Measurements from ENCODE around the gene SERGEF.
"Not testable (repeated sequence)": the region's sequence is repeated elsewhere in the genome, so short reads cannot be mapped to it uniquely, and the experiment has no call there.

Gene SERGEF

GRCh38 chr11:18000760-18001159 is 12.1 kb downstream of the SERGEF start:
- Histone ChIP-seq H3K27me3 (ENCODE audit: insufficient read depth, poor library complexity, severe bottlenecking) (no peaks in the 10 kb centered on the region), H3K27ac (replicated peaks) (no peak overlapping the region), H3K4me3 (replicated peaks; ENCODE audit: insufficient read depth, low read length) (no peak overlapping the region)
- DNase-seq (ENCODE audit: low read depth in 1 of 2, low spot score in 1 of 2): no peak
- TF ChIP-seq POLR2AphosphoS5 (IDR thresholded peaks at IDR 0.05; ENCODE audit: low read depth) (no peak), REST (IDR thresholded peaks at IDR 0.05; ENCODE audit: insufficient replicate concordance, low read depth) (no peak), CTCF (IDR thresholded peaks at IDR 0.05; ENCODE audit: insufficient read depth, low read length) (no peak), GABPA (IDR thresholded peaks at IDR 0.05; ENCODE audit: low read depth) (no peak), SPI1 (IDR thresholded peaks at IDR 0.05; ENCODE audit: borderline replicate concordance, low read depth) (no peak)

DNA sequence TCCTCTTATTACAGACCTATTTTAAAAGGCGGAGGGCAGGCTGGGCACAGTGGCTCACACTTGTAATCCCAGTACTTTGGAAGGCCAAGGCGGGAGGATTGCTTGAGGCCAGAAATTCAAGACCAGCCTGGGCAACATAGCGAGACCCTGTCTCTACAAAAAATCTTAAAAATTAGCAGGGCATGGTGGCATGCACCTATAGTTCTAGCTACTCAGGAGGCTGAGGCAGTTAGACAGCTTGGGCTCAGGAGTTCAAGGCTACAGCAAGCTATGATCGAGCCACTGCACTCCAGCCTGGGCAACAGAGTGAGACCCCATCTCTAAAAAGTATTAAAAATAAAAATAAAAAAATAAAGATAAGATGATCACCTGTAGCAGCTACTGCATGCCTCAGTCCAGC is 12.7 kb downstream of the SERGEF start:
- not testable (repeated sequence) for H3K27ac ChIP-seq (replicated peaks); DNase-seq (ENCODE audit: low read depth in 1 of 2, low spot score in 1 of 2)

GRCh38 chr11:17992916-17993315 is 19.9 kb downstream of the SERGEF start:
- Histone ChIP-seq H3K4me3 (replicated peaks; ENCODE audit: insufficient read depth, low read length) (no peak overlapping the region), H3K27ac (replicated peaks) (no peak overlapping the region), H3K27me3 (ENCODE audit: insufficient read depth, poor library complexity, severe bottlenecking) (no peaks in the 10 kb centered on the region)
- TF ChIP-seq CTCF (IDR thresholded peaks at IDR 0.05; ENCODE audit: insufficient read depth, low read length) (no peak), POLR2AphosphoS5 (IDR thresholded peaks at IDR 0.05; ENCODE audit: low read depth) (no peak), SPI1 (IDR thresholded peaks at IDR 0.05; ENCODE audit: borderline replicate concordance, low read depth) (no peak), GABPA (IDR thresholded peaks at IDR 0.05; ENCODE audit: low read depth) (no peak), REST (IDR thresholded peaks at IDR 0.05; ENCODE audit: insufficient replicate concordance, low read depth) (no peak)
- DNase-seq (ENCODE audit: low read depth in 1 of 2, low spot score in 1 of 2): no peak

More for the DNA sequence above, 12.7 kb downstream of the SERGEF start:
- H3K4me3 ChIP-seq (replicated peaks; ENCODE audit: insufficient read depth, low read length); H3K27me3 ChIP-seq (ENCODE audit: insufficient read depth, poor library complexity, severe bottlenecking): not testable (repeated sequence)

GRCh38 chr11:17991783-17992433 is 20.9 kb downstream of the SERGEF start:
- H3K27ac ChIP-seq (replicated peaks): no peak overlapping the region

More at GRCh38 chr11:17991783-17992433, 20.9 kb downstream of the SERGEF start:
- DNase-seq (ENCODE audit: low read depth in 1 of 2, low spot score in 1 of 2): peak in 1 of 2 experiments; percentile 57
- Histone ChIP-seq H3K27me3 (ENCODE audit: insufficient read depth, poor library complexity, severe bottlenecking) (no peaks in the 10 kb centered on the region), H3K4me3 (replicated peaks; ENCODE audit: insufficient read depth, low read length) (no peak overlapping the region)
- TF ChIP-seq CTCF (IDR thresholded peaks at IDR 0.05; ENCODE audit: insufficient read depth, low read length): peak; percentile 78
- no peak for TF ChIP-seq SPI1 (IDR thresholded peaks at IDR 0.05; ENCODE audit: borderline replicate concordance, low read depth)

Data from HL-60 (cell line).